ENCODE measurements around the gene CRLF1.
A peak's percentile ranks its signal among the peaks of the same experiment; 100 is the strongest.
"Not testable (repeated sequence)": the region's sequence is repeated elsewhere in the genome, so short reads cannot be mapped to it uniquely, and the experiment has no call there.

CRLF1 gene

GRCh38 chr19:18609717-18610051 lies 3.1 kb upstream of the CRLF1 start:
- no peak for DNase-seq (ENCODE audit: low read depth, low spot score)

DNA sequence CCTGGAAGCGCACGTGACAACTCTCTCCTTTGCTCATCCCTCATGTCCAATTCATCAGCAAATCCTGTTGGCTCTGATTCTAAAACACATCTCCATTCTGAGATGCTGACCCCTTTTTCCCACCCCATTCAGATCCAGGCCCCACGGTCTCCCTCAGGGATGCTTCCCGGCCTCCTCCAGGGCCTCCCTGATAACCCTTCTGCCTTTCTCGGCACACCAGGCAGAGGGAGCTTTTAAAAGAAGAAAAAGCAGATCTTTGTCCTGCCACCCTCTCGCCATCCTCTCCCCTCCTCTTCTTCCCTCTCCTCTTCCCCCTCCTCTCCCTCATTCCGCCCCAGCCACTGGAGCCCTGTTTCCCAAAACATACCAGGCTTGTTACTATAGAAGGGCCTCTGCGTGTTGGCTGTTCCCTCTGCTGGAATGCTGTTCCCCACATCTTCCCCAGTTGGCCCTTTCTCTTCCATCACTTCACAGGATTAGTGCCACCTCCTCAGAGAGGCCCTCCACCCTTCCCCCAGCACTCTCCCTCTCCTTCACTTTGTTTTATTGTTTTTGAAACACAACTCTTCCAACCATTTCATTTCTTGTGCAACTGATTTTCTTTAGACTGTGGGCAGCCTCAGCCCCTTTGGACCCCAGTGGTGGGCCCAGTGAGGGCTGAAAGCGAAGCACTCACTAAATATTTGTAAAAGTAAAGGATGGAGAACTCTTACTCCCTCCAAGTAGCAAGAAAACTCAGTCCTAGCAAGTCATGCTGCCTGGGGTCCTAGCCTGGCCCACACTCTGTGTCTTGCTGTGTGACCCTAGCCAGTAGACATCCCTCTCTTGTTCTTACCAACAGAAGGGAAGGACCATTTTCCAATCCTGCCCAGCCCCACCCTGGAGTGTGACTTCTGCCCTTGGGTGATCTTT lies 2.5 kb upstream of the CRLF1 start:
- DNase-seq (ENCODE audit: low read depth, low spot score): no peak

DNA sequence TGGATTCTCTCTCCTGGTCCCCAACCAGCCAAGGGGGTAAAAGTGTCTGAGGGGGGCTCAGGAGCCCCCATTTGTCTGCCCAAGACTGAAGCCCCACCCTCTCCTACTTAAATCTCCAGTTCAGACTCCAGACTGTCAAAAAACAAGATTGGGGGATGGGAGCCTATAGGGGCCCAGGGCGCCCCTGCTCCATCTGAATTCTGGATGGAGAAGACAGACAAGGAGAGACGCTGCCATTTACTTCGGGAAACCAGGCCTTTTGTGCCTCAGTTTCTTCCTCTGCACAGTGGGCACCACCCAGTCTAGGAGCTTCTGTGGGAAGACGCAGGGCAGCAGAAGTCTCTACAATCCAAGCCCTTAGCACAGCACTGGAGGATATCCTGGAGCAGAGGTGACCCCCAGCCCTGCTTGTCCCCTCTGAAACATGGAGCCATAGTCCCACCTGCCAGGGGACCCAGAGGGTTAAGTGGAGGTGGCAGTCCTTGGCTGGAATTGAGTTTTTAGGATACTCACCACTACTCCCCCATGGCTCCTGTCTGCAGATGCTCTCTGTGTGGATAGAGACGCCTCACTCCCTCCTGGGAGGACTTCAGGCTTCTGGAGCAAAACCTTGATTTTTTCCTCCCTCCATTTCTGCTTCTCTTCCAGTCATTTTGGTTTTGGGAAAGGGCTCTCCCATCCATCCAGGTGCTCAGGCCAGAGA lies 1.7 kb upstream of the CRLF1 start:
- DNase-seq (ENCODE audit: low read depth, low spot score): no peak

GRCh38 chr19:18607226-18608101 lies 865 bp upstream of the CRLF1 start:
- DNase-seq (ENCODE audit: low read depth, low spot score): peak; percentile 36

- peak; percentile 33 for DNase-seq (ENCODE audit: low read depth, low spot score)
Observed at GRCh38 chr19:18605546-18606280, 886 bp downstream of the CRLF1 start.

- no peak for DNase-seq (ENCODE audit: low read depth, low spot score)
Observed at GRCh38 chr19:18605196-18605545, 1.4 kb downstream of the CRLF1 start.

DNA sequence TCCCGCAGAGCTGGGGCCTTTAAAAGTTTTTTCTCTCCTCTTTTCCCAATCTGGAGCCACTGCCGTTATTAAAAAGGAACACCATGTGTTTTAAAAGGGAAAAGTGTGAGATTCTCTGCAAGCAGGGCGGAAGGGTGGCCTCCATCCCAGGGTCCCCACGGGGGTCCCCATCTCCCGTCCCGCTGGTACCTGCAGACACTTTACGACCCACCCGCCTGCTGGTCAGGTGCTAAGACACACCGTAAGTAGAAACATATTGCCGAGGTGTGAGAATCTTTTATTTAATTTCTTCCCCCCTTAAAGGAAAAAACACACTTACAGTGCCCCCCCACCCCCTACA lies 1.8 kb downstream of the CRLF1 start:
- DNase-seq (ENCODE audit: low read depth, low spot score): no peak

DNA sequence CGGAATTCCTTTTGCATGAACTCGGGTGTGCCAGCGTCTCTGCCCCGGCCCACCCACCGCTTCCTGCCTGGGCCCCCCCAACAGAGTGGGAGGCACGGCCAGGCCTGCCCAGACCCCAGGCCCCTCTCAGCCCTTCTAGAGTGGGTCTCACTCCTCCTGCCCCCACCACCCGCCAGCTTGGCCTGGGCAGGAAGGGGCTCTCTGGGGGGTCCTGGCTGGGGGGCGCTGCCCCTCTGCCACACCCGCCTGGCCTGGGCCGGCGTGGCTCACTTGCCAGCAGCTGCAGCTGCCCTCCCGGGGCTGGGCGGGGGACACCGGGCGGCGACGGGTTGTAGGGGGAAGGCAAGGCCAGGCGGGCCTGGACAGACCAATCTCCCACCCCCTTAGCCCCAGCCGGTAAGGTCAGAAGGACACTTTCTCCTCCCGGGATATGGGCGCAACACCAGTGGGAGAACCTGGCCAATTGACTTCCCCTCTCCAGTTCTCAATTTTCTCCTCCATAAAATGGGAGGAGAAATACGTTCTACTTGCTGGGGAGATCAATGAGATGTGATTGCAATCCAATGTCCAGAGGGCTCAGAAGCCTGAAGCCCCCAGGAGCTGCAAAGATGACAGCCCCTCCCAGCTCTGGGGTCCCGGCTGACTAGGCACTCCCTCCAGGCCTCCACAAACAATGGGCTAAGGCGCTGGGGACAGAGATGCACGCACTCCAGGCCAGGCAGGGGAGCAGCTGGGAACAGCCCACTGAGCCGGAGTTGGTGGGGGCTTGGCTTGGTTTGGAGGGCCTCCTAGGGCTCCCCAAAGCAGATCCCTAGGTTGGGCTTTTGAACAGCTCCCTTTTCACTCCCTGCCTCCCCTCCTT lies 2.4 kb downstream of the CRLF1 start:
- DNase-seq (ENCODE audit: low read depth, low spot score): peak; percentile 17

- DNase-seq (ENCODE audit: low read depth, low spot score): peak; percentile 61
Observed at GRCh38 chr19:18603255-18603957, 3.2 kb downstream of the CRLF1 start.

GRCh38 chr19:18601875-18602274 lies 4.7 kb downstream of the CRLF1 start:
- DNase-seq (ENCODE audit: low read depth, low spot score): no peak

GRCh38 chr19:18600692-18601397 lies 5.8 kb downstream of the CRLF1 start:
- not testable (repeated sequence) for DNase-seq (ENCODE audit: low read depth, low spot score)

GRCh38 chr19:18599485-18599884 lies 7.1 kb downstream of the CRLF1 start:
- no peak for DNase-seq (ENCODE audit: low read depth, low spot score)

GRCh38 chr19:18597809-18598660 lies 8.6 kb downstream of the CRLF1 start:
- DNase-seq (ENCODE audit: low read depth, low spot score): no peak

DNA sequence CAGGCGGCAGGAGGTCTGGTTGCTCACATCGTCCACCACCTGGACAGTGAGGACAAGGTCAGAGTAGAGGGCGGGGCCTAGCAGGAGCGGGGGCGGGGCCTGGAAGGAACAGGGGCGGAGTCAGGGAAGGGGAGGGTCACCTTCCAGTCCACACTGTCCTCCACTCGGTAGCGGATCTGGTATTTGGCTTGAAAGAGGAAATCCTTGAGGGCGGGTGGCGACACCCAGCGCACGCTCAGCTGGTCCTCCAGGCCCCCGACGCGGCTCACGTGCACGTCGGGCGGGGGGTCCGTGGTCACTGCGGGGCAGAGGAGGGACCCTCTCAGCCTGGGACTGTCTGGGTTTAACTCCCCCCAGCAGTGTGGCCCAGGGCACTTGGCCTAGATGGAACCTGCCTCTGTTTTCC lies 9.8 kb downstream of the CRLF1 start:
- peak; percentile 23 for DNase-seq (ENCODE audit: low read depth, low spot score)

GRCh38 chr19:18595475-18595874 lies 11.1 kb downstream of the CRLF1 start:
- no peak for DNase-seq (ENCODE audit: low read depth, low spot score)

DNA sequence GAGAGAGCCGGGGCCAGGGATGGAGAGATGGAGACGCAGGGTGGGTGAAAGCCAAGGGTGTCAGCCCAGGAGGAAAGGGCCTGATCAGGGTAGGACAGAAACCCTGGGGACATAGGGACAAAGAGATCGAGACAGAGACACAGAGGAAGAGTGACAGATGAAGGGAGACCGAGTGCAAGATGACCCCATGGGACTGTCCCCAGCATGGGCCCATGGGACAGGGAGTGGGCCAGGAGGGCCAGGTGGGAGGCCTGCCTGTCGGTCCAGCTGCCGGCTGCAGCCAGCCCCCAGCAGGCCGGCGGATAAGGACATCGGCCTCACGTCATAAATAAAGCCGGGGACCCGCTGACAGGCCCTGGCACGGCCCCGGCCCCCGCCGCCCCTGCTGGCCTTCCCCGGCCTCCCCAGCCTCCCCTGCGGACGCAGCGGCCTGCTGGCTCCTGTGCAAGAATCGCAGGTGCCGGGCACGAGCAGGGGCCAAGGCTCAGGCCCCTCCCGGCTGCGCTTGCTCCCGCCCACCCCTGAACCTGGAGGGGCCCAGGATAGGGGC lies 11.7 kb downstream of the CRLF1 start:
- DNase-seq (ENCODE audit: low read depth, low spot score): peak; percentile 7

- DNase-seq (ENCODE audit: low read depth, low spot score): peak; percentile 94
Observed at GRCh38 chr19:18594096-18594823, 12.3 kb downstream of the CRLF1 start.
